ENCODE data around the gene EXOC3L4.
"Not testable (repeated sequence)": the region's sequence is repeated elsewhere in the genome, so short reads cannot be mapped to it uniquely, and the experiment has no call there.

EXOC3L4 gene

GRCh38 chr14:103151270-103151945 is 56.9 kb downstream of the EXOC3L4 start:
- DNase-seq (ENCODE audit: low read depth), result no peak

GRCh38 chr14:103155010-103155409 is 60.5 kb downstream of the EXOC3L4 start:
- DNase-seq (ENCODE audit: low read depth), result no peak

DNA sequence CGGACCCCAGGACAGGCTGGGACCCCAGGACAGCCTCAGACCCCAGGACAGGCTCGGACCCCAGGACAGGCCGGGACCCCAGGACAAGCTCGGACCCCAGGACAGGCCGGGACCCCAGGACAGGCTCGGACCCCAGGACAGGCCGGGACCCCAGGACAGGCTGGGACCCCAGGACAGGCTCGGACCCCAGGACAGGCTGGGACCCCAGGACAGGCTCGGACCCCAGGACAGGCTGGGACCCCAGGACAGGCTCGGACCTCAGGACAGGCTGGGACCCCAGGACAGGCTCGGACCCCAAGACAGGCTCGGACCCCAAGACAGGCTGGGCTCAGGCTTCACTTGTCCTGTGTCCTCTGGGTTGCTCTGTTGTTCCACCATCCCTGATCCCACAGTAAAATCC is 60.9 kb downstream of the EXOC3L4 start:
- DNase-seq (ENCODE audit: low read depth), result not testable (repeated sequence)

- DNase-seq (ENCODE audit: low read depth), result no peak
Measured at GRCh38 chr14:103155826-103156394, 61.4 kb downstream of the EXOC3L4 start.

DNA sequence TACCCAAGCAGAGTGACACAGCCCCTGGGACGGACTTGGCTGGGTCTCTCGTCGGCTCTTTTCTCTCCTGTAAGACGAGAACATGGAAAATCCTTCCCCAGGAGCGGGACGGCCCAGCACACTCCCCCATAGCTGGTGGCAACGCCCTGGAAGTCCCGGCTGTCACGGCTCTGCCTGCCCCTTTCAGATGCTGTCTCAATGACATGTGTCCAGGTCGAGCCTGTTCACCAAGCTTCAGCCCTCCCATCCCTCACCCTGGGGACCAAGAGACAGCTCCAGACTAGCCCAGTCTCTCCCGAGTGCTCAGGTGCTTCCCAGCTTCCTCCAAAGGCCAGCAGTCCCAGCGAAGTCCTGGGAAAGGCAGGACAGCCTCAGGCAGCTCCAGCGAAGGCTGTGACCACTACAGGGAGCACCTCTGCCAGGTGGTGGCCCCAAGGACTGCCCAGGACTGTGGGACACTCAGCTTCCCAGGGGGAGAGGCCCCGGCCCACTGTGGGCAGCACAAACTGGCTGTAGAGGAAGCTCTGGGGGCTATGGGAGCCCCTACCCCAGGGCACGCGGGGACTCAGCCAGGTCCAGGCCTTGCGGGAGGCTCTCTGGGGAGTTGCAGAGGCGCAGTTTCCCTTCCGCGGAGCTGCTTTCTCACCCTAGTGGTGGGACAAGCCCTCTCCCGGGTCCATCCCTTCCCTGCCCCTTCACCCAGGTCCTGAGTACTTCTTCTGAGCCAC is 62.3 kb downstream of the EXOC3L4 start:
- DNase-seq (ENCODE audit: low read depth), result no peak

DNA sequence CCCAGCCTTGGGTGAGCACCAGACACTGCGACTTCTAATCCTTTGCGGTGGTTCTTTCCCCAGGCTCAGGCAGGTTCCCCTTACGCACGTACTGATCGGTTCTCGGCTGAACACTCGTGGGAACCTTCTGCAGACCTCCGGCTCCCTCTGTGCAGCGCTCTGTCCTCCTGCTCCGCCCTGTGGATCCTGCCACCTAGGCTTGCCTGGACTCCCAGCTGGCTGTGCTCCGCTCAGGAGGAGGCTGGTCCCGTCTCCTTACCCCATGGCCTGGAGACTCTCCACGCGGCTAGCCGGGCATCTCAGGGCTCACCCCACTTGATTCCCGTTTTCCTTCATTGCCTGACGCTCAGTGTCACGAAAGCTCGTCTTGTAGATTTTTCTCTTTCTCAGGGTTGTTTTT is 63.4 kb downstream of the EXOC3L4 start:
- no peak for DNase-seq (ENCODE audit: low read depth)

DNA sequence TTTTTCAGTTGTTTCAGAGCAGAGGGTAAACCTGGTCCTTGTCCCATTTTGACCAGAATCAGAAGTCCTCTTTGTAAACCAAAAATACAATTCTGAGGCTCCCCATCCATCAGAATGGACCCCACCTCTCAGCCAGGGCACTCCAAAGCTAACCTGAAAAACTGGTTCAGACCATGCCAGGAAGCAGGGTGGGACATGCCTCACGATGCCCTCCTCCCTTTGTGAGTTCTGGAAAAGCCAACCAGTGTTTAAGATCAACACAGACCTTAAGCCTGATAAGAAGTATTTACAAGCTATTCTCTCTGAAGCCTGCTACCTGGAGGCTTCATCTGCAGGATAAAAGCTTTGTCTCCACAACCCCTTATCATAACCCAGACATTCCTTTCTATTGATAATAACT is 64.2 kb downstream of the EXOC3L4 start:
- no peak for DNase-seq (ENCODE audit: low read depth)

Measured in HS-5 (cell line).